DND-41 (cell line): ENCODE data around the gene TBC1D13.

Experiments used
- EZH2 ChIP-seq: IDR thresholded peaks from 3 replicates; pipeline ENCODE4 v1.6.1; 2012; ENCODE audit warnings: borderline replicate concordance, low read depth, mild to moderate bottlenecking, moderate library complexity, low read length, inconsistent platforms; ENCODE audit not compliant: severe bottlenecking
- TF ChIP-seq, protein P1 (sequence below): IDR thresholded peaks from 2 replicates; pipeline ENCODE4 v1.5.1; 2012; ENCODE audit warnings: borderline replicate concordance, low read length, moderate library complexity, mild to moderate bottlenecking; ENCODE audit not compliant: poor library complexity, severe bottlenecking; ENCODE audit errors: extremely low read depth

DNA sequence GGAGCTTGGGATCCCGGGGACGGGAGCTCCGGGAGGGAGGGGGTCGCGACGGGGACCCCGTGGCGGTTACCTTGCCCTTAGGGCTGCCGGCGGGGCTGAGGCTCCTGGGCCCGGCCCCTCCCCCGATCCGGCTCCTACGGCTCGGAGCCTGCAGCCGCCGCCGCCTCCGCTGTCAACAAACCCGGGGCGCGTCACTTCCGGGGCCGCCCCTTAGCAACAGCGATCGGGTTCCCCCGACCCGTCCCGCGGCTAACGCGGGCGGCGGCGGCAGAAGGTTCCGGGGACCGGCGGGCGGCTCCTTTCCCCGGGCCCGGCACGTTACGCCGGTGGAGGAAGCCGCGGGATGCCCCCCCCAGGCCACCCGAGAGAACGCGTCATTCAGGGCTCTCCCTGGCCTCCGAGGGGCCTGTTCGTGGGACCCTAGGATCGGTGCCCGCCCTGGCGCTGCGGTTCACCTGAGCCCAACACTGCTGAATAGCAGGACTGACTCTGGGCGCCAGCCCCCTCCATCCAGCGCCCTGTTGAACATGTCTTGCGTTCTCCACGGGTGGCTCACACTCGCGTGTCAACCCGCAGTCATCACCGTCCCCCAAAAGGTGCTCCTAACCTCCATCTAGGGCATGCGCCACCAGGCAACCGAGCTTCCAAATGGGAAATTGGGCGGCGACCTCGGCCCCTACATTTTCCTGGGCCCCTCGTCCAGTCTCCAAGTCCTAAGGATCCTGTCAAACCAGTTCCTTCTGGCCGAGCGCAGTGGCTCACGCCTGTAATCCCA lies 15.1 kb upstream of the TBC1D13 start, which contains the start of gene ZER1:
- TF ChIP-seq, protein P1, sequence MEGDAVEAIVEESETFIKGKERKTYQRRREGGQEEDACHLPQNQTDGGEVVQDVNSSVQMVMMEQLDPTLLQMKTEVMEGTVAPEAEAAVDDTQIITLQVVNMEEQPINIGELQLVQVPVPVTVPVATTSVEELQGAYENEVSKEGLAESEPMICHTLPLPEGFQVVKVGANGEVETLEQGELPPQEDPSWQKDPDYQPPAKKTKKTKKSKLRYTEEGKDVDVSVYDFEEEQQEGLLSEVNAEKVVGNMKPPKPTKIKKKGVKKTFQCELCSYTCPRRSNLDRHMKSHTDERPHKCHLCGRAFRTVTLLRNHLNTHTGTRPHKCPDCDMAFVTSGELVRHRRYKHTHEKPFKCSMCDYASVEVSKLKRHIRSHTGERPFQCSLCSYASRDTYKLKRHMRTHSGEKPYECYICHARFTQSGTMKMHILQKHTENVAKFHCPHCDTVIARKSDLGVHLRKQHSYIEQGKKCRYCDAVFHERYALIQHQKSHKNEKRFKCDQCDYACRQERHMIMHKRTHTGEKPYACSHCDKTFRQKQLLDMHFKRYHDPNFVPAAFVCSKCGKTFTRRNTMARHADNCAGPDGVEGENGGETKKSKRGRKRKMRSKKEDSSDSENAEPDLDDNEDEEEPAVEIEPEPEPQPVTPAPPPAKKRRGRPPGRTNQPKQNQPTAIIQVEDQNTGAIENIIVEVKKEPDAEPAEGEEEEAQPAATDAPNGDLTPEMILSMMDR: no peak
- no peak for TF ChIP-seq EZH2
